ENCODE data around the gene PNLIPRP2. TPM values are rescaled to one million over a fixed set of nuclear protein-coding genes. Genes with fewer than 3 reads are reported as not detected.

Gene PNLIPRP2
- total RNA-seq, result not detected

GRCh38 chr10:116620423-116621400, at the start of gene PNLIPRP2:
TSS of gene PNLIPRP2 (plus strand) at chr10:116620953.
- TF ChIP-seq, protein P1, sequence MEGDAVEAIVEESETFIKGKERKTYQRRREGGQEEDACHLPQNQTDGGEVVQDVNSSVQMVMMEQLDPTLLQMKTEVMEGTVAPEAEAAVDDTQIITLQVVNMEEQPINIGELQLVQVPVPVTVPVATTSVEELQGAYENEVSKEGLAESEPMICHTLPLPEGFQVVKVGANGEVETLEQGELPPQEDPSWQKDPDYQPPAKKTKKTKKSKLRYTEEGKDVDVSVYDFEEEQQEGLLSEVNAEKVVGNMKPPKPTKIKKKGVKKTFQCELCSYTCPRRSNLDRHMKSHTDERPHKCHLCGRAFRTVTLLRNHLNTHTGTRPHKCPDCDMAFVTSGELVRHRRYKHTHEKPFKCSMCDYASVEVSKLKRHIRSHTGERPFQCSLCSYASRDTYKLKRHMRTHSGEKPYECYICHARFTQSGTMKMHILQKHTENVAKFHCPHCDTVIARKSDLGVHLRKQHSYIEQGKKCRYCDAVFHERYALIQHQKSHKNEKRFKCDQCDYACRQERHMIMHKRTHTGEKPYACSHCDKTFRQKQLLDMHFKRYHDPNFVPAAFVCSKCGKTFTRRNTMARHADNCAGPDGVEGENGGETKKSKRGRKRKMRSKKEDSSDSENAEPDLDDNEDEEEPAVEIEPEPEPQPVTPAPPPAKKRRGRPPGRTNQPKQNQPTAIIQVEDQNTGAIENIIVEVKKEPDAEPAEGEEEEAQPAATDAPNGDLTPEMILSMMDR (IDR thresholded peaks at IDR 0.05), result no peak
- no peak for DNase-seq (ENCODE audit: low spot score)
- ATAC-seq (ENCODE audit: low FRiP score), result no peak

DNA sequence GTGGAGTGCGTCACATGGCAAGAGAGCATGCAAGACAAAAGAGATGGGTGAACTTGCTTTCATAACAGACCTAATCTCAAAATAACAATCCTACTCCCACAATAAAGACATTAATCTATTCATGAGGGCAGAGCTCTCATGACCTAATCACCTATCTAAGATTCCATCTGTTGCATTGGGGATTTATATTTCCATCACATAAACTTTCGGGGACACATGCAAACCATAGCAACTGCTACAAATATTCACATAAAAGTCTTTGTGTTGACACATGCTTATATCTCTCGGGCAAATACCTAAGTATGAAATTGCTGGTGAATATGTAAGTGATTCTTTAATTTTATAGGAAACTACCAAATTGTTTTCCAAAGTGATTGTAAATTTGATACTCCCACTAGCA, 46.0 kb upstream of the PNLIPRP2 start:
- ATAC-seq (ENCODE audit: low FRiP score) (no peak), DNase-seq (ENCODE audit: low spot score) (no peak)
- TF ChIP-seq, protein P1 (IDR thresholded peaks at IDR 0.05), result no peak

GRCh38 chr10:116587878-116588591, 32.7 kb upstream of the PNLIPRP2 start:
- TF ChIP-seq, protein P1 (IDR thresholded peaks at IDR 0.05), result no peak

GRCh38 chr10:116588995-116589394, 31.8 kb upstream of the PNLIPRP2 start:
- ATAC-seq (ENCODE audit: low FRiP score) (no peak), DNase-seq (ENCODE audit: low spot score) (no peak)

More at GRCh38 chr10:116587878-116588591, 32.7 kb upstream of the PNLIPRP2 start:
- no peak for ATAC-seq (ENCODE audit: low FRiP score)
- DNase-seq (ENCODE audit: low spot score), result no peak

GRCh38 chr10:116589926-116590325, 30.8 kb upstream of the PNLIPRP2 start:
- no peak for DNase-seq (ENCODE audit: low spot score)
- ATAC-seq (ENCODE audit: low FRiP score), result no peak
- TF ChIP-seq, protein P1 (IDR thresholded peaks at IDR 0.05), result no peak

More at GRCh38 chr10:116588995-116589394, 31.8 kb upstream of the PNLIPRP2 start:
- TF ChIP-seq, protein P1 (IDR thresholded peaks at IDR 0.05), result no peak

DNA sequence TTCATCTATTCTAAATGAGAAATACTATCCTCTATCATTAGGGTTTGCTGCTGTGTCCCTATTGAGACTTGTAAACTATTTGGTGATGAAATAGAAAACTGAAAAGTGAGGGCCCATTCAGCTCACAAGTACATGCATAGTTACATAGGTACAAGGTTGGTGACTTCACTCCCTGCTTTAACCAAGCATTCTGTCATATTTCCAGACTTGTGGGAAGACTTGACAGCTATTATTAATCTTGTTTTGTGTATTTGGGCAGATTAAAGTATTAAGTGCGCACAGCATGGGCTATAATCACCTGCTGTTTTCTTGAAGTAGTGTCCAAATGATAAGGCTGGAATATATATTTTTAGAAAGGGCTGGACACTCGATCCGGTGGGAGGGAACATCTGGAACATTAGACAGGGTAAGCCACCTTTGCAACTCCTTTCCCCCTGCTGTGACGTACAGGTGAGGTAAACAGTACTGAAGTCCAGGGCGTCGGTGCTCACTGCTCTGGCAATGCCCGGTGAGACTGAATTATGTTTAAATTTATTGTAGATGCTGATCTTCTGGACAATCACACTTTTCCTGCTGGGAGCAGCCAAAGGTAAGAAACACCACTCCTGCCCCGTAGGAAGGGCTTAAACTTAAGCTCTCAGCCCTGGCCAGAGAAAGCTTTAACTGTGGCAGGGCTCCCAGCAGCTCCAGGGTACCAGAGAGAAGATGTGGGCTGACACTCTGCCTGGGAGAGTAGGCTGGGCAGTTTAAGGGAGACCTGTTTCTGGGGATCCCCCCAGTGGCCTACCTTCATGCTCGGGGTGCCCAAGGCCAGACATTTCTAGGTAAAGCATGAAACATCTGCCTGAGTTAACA, 29.9 kb upstream of the PNLIPRP2 start, which contains the start of gene PNLIPRP1:
Gene PNLIPRP1, plus strand, starts transcription at position 370 of the 855 bp plus-strand sequence. Its CDS starts 171 bp downstream, at position 541.
- ATAC-seq (ENCODE audit: low FRiP score), result no peak

More for the DNA sequence above, 29.9 kb upstream of the PNLIPRP2 start, which contains the start of gene PNLIPRP1:
- TF ChIP-seq, protein P1 (IDR thresholded peaks at IDR 0.05), result no peak
- DNase-seq (ENCODE audit: low spot score), result no peak
